Right atrium auricular region (tissue), 2 donors: ENCODE measurements around the gene WASF2. TPM values are rescaled to one million over a fixed set of nuclear protein-coding genes. Genes with fewer than 3 reads are reported as not detected.
"Not testable (repeated sequence)": the region's sequence is repeated elsewhere in the genome, so short reads cannot be mapped to it uniquely, and the experiment has no call there.

Experiments used
- DNase-seq: peaks from one replicate; pipeline ENCODE4 v3.0.0-alpha.2; 2019; ENCODE audit warnings: low spot score
- H3K27ac ChIP-seq, 2 donors: fragments of 200-600 bp; sonication (generic); 1 replicate in 1 of 2; 2 replicates in 1 of 2; pipeline ENCODE4 v1.5.1; 2016 to 2019
- H3K27me3 ChIP-seq, 2 donors: fragments of 200-600 bp; sonication (generic); one replicate each; pipeline versions ENCODE4 v1.5.1 to v1.6.0; 2017 to 2019
- H3K36me3 ChIP-seq: fragments of 200-600 bp; sonication (generic); one replicate; pipeline ENCODE4 v1.5.1; 2016
- H3K4me1 ChIP-seq, 2 donors: fragments of 200-600 bp; sonication (generic); one replicate each; pipeline versions ENCODE4 v1.5.1 to v1.6.0; 2017 to 2019
- H3K4me3 ChIP-seq, 2 donors: fragments of 200-600 bp; sonication (generic); 1 replicate in 1 of 2; 2 replicates in 1 of 2; pipeline ENCODE4 v1.5.1; 2017 to 2019; ENCODE audit warnings: mild to moderate bottlenecking in 1 of 2, moderate library complexity in 1 of 2
- H3K9me3 ChIP-seq, 2 donors: fragments of 200-600 bp; sonication (generic); one replicate each; pipeline ENCODE4 v1.5.1; 2019
- CTCF ChIP-seq, 2 donors: fragments of 200-600 bp; sonication (generic); IDR thresholded peaks; one replicate each; pipeline ENCODE4 v1.5.1; 2019; ENCODE audit warnings: antibody characterized with exemption in 2 of 2
- total RNA-seq, 2 donors: library from RNA; depleted of rRNA; stranded (reverse); fragments of >200 nt; gene quantifications; one replicate each; pipeline ENCODE4 v1.1.0, GENCODE V29; 2016

WASF2 gene
- total RNA-seq, 2 donors from 2014 or later, result 20.7 to 49.0 TPM

GRCh38 chr1:27392096-27392777 is 97.7 kb downstream of the WASF2 start, which contains the start of gene GPR3:
Gene GPR3 (plus strand): TSS chr1:27392622. CDS start chr1:27393799, 1,177 bp downstream.
- Histone ChIP-seq H3K27ac (peak within 1 kb of the TSS; percentile 88 to 92), H3K9me3 (no peaks in the 10 kb centered on the region), H3K36me3 (no peaks in the 10 kb centered on the region), H3K4me3 (peak within 1 kb of the TSS; percentile 56 to 70), H3K4me1 (peaks cover 0 to 42% of the 10 kb centered on the region in 2 donors), H3K27me3 (no peaks in the 10 kb centered on the region)
- peak; percentile 35 to 78 for TF ChIP-seq CTCF (IDR thresholded peaks at IDR 0.05)
- peak; percentile 95 for DNase-seq

- peak overlapping the region; percentile 56 to 70 for H3K4me3 ChIP-seq
- no peaks in the 10 kb centered on the region for H3K36me3 ChIP-seq
- peak overlapping the region; percentile 88 to 92 for H3K27ac ChIP-seq
- TF ChIP-seq CTCF (IDR thresholded peaks at IDR 0.05), result no peak
- DNase-seq, result peak; percentile 80
- H3K9me3 ChIP-seq, result no peaks in the 10 kb centered on the region
- H3K27me3 ChIP-seq, result no peaks in the 10 kb centered on the region
- H3K4me1 ChIP-seq, result peaks cover 0 to 37% of the 10 kb centered on the region in 2 donors
Observed at GRCh38 chr1:27391511-27392095, 98.4 kb downstream of the WASF2 start.

GRCh38 chr1:27388337-27389005 is 101.5 kb downstream of the WASF2 start:
- no peaks in the 10 kb centered on the region for H3K36me3 ChIP-seq
- H3K27ac ChIP-seq, result peak overlapping the region; percentile 35 to 41
- H3K4me1 ChIP-seq, result peaks cover 0 to 27% of the 10 kb centered on the region in 2 donors
- H3K4me3 ChIP-seq, result no peak overlapping the region
- no peaks in the 10 kb centered on the region for H3K9me3 ChIP-seq
- TF ChIP-seq CTCF (IDR thresholded peaks at IDR 0.05), result peak; percentile 87 to 93
- H3K27me3 ChIP-seq, result no peaks in the 10 kb centered on the region
- peak; percentile 76 for DNase-seq

- not testable (repeated sequence) for H3K27me3 ChIP-seq, H3K36me3 ChIP-seq, DNase-seq, H3K27ac ChIP-seq, H3K9me3 ChIP-seq, H3K4me3 ChIP-seq
- peaks cover 0 to 21% of the 10 kb centered on the region in 2 donors for H3K4me1 ChIP-seq
Observed at GRCh38 chr1:27384797-27385196, 105.2 kb downstream of the WASF2 start.

- no peak for DNase-seq
- H3K36me3 ChIP-seq, result no peaks in the 10 kb centered on the region
Observed at GRCh38 chr1:27383661-27384060, 106.3 kb downstream of the WASF2 start.

More at GRCh38 chr1:27383661-27384060, 106.3 kb downstream of the WASF2 start:
- H3K27ac ChIP-seq, result no peak overlapping the region
- no peaks in the 10 kb centered on the region for H3K9me3 ChIP-seq
- H3K4me1 ChIP-seq, result peaks cover 0 to 20% of the 10 kb centered on the region in 2 donors
- no peak for TF ChIP-seq CTCF (IDR thresholded peaks at IDR 0.05)
- no peaks in the 10 kb centered on the region for H3K27me3 ChIP-seq
- H3K4me3 ChIP-seq, result no peak overlapping the region
